Upper lobe of left lung (tissue), 4 donors: ENCODE measurements around the gene CHRNA4.

ENCODE experiments used
- CTCF ChIP-seq, 6 experiments: fragments of 450-650 bp in 4 of 6; fragments of 200-600 bp in 2 of 6; sonication (generic) in 2 of 6; IDR thresholded peaks; one replicate each; pipeline ENCODE4 v1.5.1; 2016 to 2019; ENCODE audit warnings: antibody characterized with exemption in 6 of 6
- POLR2AphosphoS5 ChIP-seq, 2 donors: sonication (generic); formaldehyde crosslinking; IDR thresholded peaks; one replicate each; pipeline ENCODE4 v1.5.1; 2017; ENCODE audit warnings: antibody characterized with exemption in 2 of 2

- TF ChIP-seq POLR2AphosphoS5 (IDR thresholded peaks at IDR 0.05) (no peak), CTCF (IDR thresholded peaks at IDR 0.05) (no peak)
These were observed 13.9 kb downstream of the CHRNA4 start for GRCh38 chr20:63347081-63347741.
